Mesodermal cell (in vitro differentiated cells): ENCODE results near the gene TTC13.

Experiments used
- H3K27ac ChIP-seq: 2 replicates; pipeline ENCODE4 v1.7.0; 2013; ENCODE audit warnings: mild to moderate bottlenecking, low read depth, low read length, moderate library complexity; ENCODE audit not compliant: severe bottlenecking
- H3K36me3 ChIP-seq: 2 replicates; pipeline ENCODE4 v1.7.1; 2013; ENCODE audit warnings: mild to moderate bottlenecking, low read length, moderate library complexity; ENCODE audit not compliant: control insufficient read depth, insufficient read depth
- H3K4me1 ChIP-seq: one replicate; pipeline ENCODE4 v1.7.1; 2013; ENCODE audit warnings: mild to moderate bottlenecking, low read length; ENCODE audit not compliant: insufficient read depth, control insufficient read depth, poor library complexity, severe bottlenecking
- H3K4me3 ChIP-seq: 2 replicates; pipeline ENCODE4 v1.7.0; 2013; ENCODE audit warnings: low read length, control low read depth, mild to moderate bottlenecking; ENCODE audit not compliant: insufficient read depth, poor library complexity, severe bottlenecking; ENCODE audit errors: extremely low read depth
- H3K9me3 ChIP-seq: 2 replicates; pipeline ENCODE4 v1.7.1; 2013; ENCODE audit warnings: mild to moderate bottlenecking, low read length, moderate library complexity; ENCODE audit not compliant: control insufficient read depth
- WGBS, 2 experiments: methylation state at CpG; one replicate each; pipeline ENCODE4 v1.1.5; 2013; ENCODE audit warnings: missing lambda C conversion rate in 2 of 2; ENCODE audit not compliant: insufficient coverage in 2 of 2; 5-methylcytosine and 5-hydroxymethylcytosine counted together

TTC13 gene

GRCh38 chr1:230926182-230926581 lies 52.5 kb downstream of the TTC13 start:
- peaks cover 18% of the 10 kb centered on the region for H3K36me3 ChIP-seq
- no peak overlapping the region for H3K4me3 ChIP-seq
- no peaks in the 10 kb centered on the region for H3K4me1 ChIP-seq
- no peak overlapping the region for H3K27ac ChIP-seq
- H3K9me3 ChIP-seq = no peaks in the 10 kb centered on the region
- WGBS, 2 experiments = 0 to 88% methylated on average over 1 to 4 of the region's 5 CpGs

- H3K9me3 ChIP-seq = no peaks in the 10 kb centered on the region
- WGBS, 2 experiments = no CpG with 5 or more reads among the region's 2 CpGs
- no peak overlapping the region for H3K4me3 ChIP-seq
- no peaks in the 10 kb centered on the region for H3K4me1 ChIP-seq
- H3K36me3 ChIP-seq = peaks cover 18% of the 10 kb centered on the region
- no peak overlapping the region for H3K27ac ChIP-seq
Measured at GRCh38 chr1:230925608-230926007, 53.1 kb downstream of the TTC13 start.

- Histone ChIP-seq H3K4me1 (no peaks in the 10 kb centered on the region), H3K4me3 (no peak overlapping the region), H3K36me3 (peaks cover 11% of the 10 kb centered on the region), H3K27ac (no peak overlapping the region), H3K9me3 (no peaks in the 10 kb centered on the region)
- WGBS, 2 experiments = no CpG with 5 or more reads among the region's 4 CpGs
Measured at GRCh38 chr1:230923176-230923575, 55.5 kb downstream of the TTC13 start.

GRCh38 chr1:230922620-230923019 lies 56.0 kb downstream of the TTC13 start:
- no peaks in the 10 kb centered on the region for H3K4me1 ChIP-seq
- WGBS, 2 experiments = no CpG with 5 or more reads among the region's 2 CpGs
- H3K27ac ChIP-seq = no peak overlapping the region
- no peaks in the 10 kb centered on the region for H3K9me3 ChIP-seq
- H3K36me3 ChIP-seq = peaks cover 11% of the 10 kb centered on the region
- H3K4me3 ChIP-seq = no peak overlapping the region

GRCh38 chr1:230919207-230919606 lies 59.5 kb downstream of the TTC13 start:
- Histone ChIP-seq H3K4me3 (no peak overlapping the region), H3K9me3 (no peaks in the 10 kb centered on the region), H3K4me1 (no peaks in the 10 kb centered on the region), H3K36me3 (peaks cover 11% of the 10 kb centered on the region), H3K27ac (no peak overlapping the region)
- 93 to 100% methylated on average over 2 to 3 of the region's 4 CpGs for WGBS, 2 experiments

GRCh38 chr1:230917284-230918135 lies 61.2 kb downstream of the TTC13 start:
- H3K36me3 ChIP-seq = no peaks in the 10 kb centered on the region
- H3K9me3 ChIP-seq = no peaks in the 10 kb centered on the region
- no peak overlapping the region for H3K27ac ChIP-seq
- 58 to 63% methylated on average over 11 to 12 of the region's 15 CpGs for WGBS, 2 experiments
- H3K4me3 ChIP-seq = no peak overlapping the region
- no peaks in the 10 kb centered on the region for H3K4me1 ChIP-seq

- no peaks in the 10 kb centered on the region for H3K4me1 ChIP-seq
- no peak overlapping the region for H3K4me3 ChIP-seq
- H3K9me3 ChIP-seq = no peaks in the 10 kb centered on the region
- no peaks in the 10 kb centered on the region for H3K36me3 ChIP-seq
- H3K27ac ChIP-seq = no peak overlapping the region
- 89 to 100% methylated on average over 2 to 6 of the region's 8 CpGs for WGBS, 2 experiments
Measured at GRCh38 chr1:230916587-230917283, 61.9 kb downstream of the TTC13 start.

- H3K4me1 ChIP-seq = no peaks in the 10 kb centered on the region
- H3K36me3 ChIP-seq = no peaks in the 10 kb centered on the region
- H3K27ac ChIP-seq = no peak overlapping the region
- no peaks in the 10 kb centered on the region for H3K9me3 ChIP-seq
- H3K4me3 ChIP-seq = no peak overlapping the region
Measured at GRCh38 chr1:230915078-230915477, 63.6 kb downstream of the TTC13 start.

GRCh38 chr1:230913496-230913895 lies 65.2 kb downstream of the TTC13 start:
- H3K9me3 ChIP-seq = no peaks in the 10 kb centered on the region
- 88 to 94% methylated on average over 2 of the region's 2 CpGs for WGBS, 2 experiments

GRCh38 chr1:230910755-230911117 lies 67.9 kb downstream of the TTC13 start:
- Histone ChIP-seq H3K36me3 (no peaks in the 10 kb centered on the region), H3K9me3 (no peaks in the 10 kb centered on the region), H3K4me1 (no peaks in the 10 kb centered on the region), H3K27ac (no peak overlapping the region), H3K4me3 (no peak overlapping the region)

More at GRCh38 chr1:230913496-230913895, 65.2 kb downstream of the TTC13 start:
- H3K4me1 ChIP-seq = no peaks in the 10 kb centered on the region
- H3K36me3 ChIP-seq = no peaks in the 10 kb centered on the region
- H3K4me3 ChIP-seq = no peak overlapping the region
- no peak overlapping the region for H3K27ac ChIP-seq
